ENCODE results near the gene SNX10.
"Not testable (repeated sequence)": the region's sequence is repeated elsewhere in the genome, so short reads cannot be mapped to it uniquely, and the experiment has no call there.

The SNX10 gene

DNA sequence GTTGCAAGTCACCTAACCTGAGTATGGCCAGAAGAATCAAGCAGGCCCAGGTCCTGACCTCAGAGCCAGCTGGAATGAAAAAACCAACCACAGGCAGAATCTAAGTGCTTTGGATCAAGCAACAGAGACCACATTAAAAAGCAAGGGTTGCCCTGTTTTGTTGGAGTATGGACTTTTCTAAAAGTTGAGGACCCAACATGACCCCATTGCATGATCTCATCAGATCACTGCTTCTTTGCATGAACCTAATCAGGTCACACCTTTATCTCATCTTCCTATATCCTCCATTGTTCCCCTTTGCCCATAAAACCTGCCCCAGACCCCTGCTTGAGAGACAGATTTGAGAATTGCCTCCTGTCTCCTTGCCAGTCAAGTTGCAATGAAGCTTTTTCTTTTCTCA, 11.6 kb upstream of the SNX10 start:
- Histone ChIP-seq H3K4me1 (ENCODE audit: control insufficient read depth in 2 of 2, insufficient read depth in 2 of 2, low read length in 2 of 2) (no peaks in the 10 kb centered on the region), H3K36me3 (ENCODE audit: control insufficient read depth in 2 of 2, insufficient read depth in 2 of 2, low read length in 2 of 2) (no peaks in the 10 kb centered on the region), H3K9me3 (ENCODE audit: control insufficient read depth in 2 of 2, low read length in 2 of 2) (no peaks in the 10 kb centered on the region), H3K4me3 (ENCODE audit: low read length in 2 of 2) (no peak overlapping the region), H3K27me3 (ENCODE audit: control insufficient read depth in 2 of 2, insufficient read depth in 2 of 2, low read length in 2 of 2) (no peaks in the 10 kb centered on the region), H3K9ac (ENCODE audit: low read depth in 1 of 2, low read length in 2 of 2) (no peak overlapping the region), H3K27ac (ENCODE audit: low read depth in 2 of 2, low read length in 2 of 2) (no peak overlapping the region)

DNA sequence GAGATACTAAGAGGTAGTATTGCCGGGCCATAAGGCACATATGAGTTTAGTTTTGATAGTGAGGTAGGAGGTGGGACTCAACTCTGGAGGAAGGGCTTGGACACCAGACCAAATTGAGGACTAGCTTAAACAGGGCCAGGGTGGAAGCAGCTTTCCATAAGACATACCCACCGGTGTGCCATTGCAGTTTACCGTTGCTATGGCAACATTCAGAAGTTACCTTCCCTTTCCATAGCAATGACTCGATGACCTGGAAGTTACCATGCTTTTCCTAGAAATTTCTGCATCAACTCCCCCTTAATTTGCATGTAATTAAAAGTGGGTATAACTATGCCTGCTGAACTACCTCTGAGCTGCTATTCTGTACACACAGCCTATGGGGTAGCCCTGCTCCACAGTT, 10.9 kb upstream of the SNX10 start:
- no peak overlapping the region for H3K4me3 ChIP-seq (ENCODE audit: low read length in 2 of 2)
- H3K9me3 ChIP-seq (ENCODE audit: control insufficient read depth in 2 of 2, low read length in 2 of 2), result no peaks in the 10 kb centered on the region
- no peak overlapping the region for H3K9ac ChIP-seq (ENCODE audit: low read depth in 1 of 2, low read length in 2 of 2)
- no peaks in the 10 kb centered on the region for H3K36me3 ChIP-seq (ENCODE audit: control insufficient read depth in 2 of 2, insufficient read depth in 2 of 2, low read length in 2 of 2)
- H3K4me1 ChIP-seq (ENCODE audit: control insufficient read depth in 2 of 2, insufficient read depth in 2 of 2, low read length in 2 of 2), result no peaks in the 10 kb centered on the region
- no peaks in the 10 kb centered on the region for H3K27me3 ChIP-seq (ENCODE audit: control insufficient read depth in 2 of 2, insufficient read depth in 2 of 2, low read length in 2 of 2)
- H3K27ac ChIP-seq (ENCODE audit: low read depth in 2 of 2, low read length in 2 of 2), result no peak overlapping the region

DNA sequence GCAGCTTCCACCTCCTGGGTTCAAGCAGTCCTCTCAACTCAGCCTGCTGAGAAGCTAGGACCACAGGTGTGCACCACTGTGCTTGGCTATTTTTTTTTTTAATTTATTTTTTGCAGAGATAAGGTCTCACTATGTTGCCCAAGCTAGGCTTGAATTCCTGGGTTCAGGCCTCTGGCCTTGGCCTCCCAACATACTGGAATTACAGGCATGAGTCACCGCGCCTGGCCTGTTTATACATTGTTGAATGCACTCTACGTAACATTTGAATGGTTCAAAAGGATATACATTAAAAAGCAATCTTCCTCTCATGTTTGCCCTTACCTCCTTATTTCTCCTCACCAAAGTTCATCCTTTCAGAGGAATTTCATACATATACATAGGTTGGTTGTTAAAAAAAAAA, 7.2 kb upstream of the SNX10 start:
- Histone ChIP-seq H3K27ac (ENCODE audit: low read depth in 2 of 2, low read length in 2 of 2) (no peak overlapping the region), H3K27me3 (ENCODE audit: control insufficient read depth in 2 of 2, insufficient read depth in 2 of 2, low read length in 2 of 2) (no peaks in the 10 kb centered on the region), H3K4me1 (ENCODE audit: control insufficient read depth in 2 of 2, insufficient read depth in 2 of 2, low read length in 2 of 2) (no peaks in the 10 kb centered on the region), H3K36me3 (ENCODE audit: control insufficient read depth in 2 of 2, insufficient read depth in 2 of 2, low read length in 2 of 2) (no peaks in the 10 kb centered on the region), H3K4me3 (ENCODE audit: low read length in 2 of 2) (no peak overlapping the region), H3K9ac (ENCODE audit: low read depth in 1 of 2, low read length in 2 of 2) (no peak overlapping the region), H3K9me3 (ENCODE audit: control insufficient read depth in 2 of 2, low read length in 2 of 2) (no peaks in the 10 kb centered on the region)

DNA sequence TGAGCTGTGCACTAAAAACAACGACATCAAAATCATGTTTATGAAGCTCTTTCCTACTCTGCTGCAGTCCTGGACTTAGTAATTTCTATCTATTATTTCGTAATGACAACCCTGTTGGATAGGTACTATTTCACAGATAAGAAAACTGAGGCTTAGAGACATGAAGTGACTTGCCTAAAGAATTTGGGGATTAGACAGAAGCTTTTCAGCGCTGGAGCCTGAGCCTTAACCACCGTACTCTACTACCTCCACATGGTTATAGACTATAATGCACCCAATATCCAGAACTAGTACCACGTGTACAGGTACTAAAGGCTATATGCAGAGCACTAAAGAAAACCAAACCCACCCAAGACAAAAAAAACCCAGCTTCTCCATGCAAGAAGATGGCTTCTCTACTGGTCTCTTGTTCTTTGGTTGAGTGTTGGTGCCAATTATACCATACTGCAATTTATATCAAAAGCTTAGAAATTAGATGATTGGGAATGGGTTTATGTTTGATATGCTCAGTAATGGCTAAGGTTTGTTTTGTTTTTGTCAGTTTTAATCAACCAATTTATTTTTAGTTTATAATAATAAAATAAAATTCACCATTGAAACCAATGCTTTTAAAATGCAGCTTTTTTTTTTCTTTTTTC, 6.5 kb upstream of the SNX10 start:
- Histone ChIP-seq H3K4me1 (ENCODE audit: control insufficient read depth in 2 of 2, insufficient read depth in 2 of 2, low read length in 2 of 2) (no peaks in the 10 kb centered on the region), H3K36me3 (ENCODE audit: control insufficient read depth in 2 of 2, insufficient read depth in 2 of 2, low read length in 2 of 2) (no peaks in the 10 kb centered on the region), H3K9ac (ENCODE audit: low read depth in 1 of 2, low read length in 2 of 2) (no peak overlapping the region), H3K9me3 (ENCODE audit: control insufficient read depth in 2 of 2, low read length in 2 of 2) (no peaks in the 10 kb centered on the region), H3K27me3 (ENCODE audit: control insufficient read depth in 2 of 2, insufficient read depth in 2 of 2, low read length in 2 of 2) (no peaks in the 10 kb centered on the region), H3K4me3 (ENCODE audit: low read length in 2 of 2) (no peak overlapping the region), H3K27ac (ENCODE audit: low read depth in 2 of 2, low read length in 2 of 2) (no peak overlapping the region)

DNA sequence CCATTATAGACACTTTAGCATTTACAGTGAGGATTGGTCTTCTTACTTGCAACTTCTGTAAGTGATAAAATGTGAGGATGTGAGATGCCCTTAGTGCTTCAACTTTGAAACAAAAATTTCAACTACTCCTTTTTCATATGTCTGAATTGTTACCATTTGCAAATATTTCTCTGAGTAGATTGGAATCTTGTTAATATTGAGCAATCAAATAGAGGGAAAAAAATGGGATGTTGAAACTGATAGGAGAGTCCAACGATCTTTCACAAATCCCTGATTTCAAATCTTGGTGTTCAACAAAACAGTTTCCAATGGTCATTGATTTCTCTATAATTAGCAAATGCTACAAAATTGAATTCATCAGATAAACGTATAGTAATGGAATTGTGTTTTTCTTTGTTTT, 5.5 kb upstream of the SNX10 start:
- no peak overlapping the region for H3K4me3 ChIP-seq (ENCODE audit: low read length in 2 of 2)
- H3K9ac ChIP-seq (ENCODE audit: low read depth in 1 of 2, low read length in 2 of 2), result no peak overlapping the region
- no peaks in the 10 kb centered on the region for H3K36me3 ChIP-seq (ENCODE audit: control insufficient read depth in 2 of 2, insufficient read depth in 2 of 2, low read length in 2 of 2)
- no peaks in the 10 kb centered on the region for H3K27me3 ChIP-seq (ENCODE audit: control insufficient read depth in 2 of 2, insufficient read depth in 2 of 2, low read length in 2 of 2)
- H3K27ac ChIP-seq (ENCODE audit: low read depth in 2 of 2, low read length in 2 of 2), result no peak overlapping the region
- H3K9me3 ChIP-seq (ENCODE audit: control insufficient read depth in 2 of 2, low read length in 2 of 2), result no peaks in the 10 kb centered on the region
- H3K4me1 ChIP-seq (ENCODE audit: control insufficient read depth in 2 of 2, insufficient read depth in 2 of 2, low read length in 2 of 2), result no peaks in the 10 kb centered on the region

DNA sequence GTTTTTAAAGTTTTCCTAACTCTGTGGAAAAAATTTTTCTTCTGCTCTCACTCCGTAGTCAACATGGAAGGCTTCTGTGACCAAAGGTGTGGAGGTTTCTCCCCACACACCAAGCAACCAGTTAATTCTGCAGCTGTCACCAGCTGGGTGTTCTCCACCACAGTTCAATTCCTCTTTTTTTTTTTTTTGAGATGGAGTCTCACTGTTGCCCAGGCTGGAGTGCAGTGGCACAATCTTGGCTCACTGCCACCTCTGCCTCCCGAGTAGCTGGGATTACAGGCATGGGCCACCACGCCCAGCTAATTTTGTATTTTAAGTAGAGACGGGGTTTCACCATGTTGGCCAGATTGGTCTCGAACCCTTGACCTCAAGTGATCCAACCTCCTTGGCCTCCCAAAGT, 3.5 kb upstream of the SNX10 start:
- H3K27me3 ChIP-seq (ENCODE audit: control insufficient read depth in 2 of 2, insufficient read depth in 2 of 2, low read length in 2 of 2); H3K9me3 ChIP-seq (ENCODE audit: control insufficient read depth in 2 of 2, low read length in 2 of 2); H3K27ac ChIP-seq (ENCODE audit: low read depth in 2 of 2, low read length in 2 of 2); H3K4me1 ChIP-seq (ENCODE audit: control insufficient read depth in 2 of 2, insufficient read depth in 2 of 2, low read length in 2 of 2); H3K9ac ChIP-seq (ENCODE audit: low read depth in 1 of 2, low read length in 2 of 2); H3K36me3 ChIP-seq (ENCODE audit: control insufficient read depth in 2 of 2, insufficient read depth in 2 of 2, low read length in 2 of 2); H3K4me3 ChIP-seq (ENCODE audit: low read length in 2 of 2): not testable (repeated sequence)

DNA sequence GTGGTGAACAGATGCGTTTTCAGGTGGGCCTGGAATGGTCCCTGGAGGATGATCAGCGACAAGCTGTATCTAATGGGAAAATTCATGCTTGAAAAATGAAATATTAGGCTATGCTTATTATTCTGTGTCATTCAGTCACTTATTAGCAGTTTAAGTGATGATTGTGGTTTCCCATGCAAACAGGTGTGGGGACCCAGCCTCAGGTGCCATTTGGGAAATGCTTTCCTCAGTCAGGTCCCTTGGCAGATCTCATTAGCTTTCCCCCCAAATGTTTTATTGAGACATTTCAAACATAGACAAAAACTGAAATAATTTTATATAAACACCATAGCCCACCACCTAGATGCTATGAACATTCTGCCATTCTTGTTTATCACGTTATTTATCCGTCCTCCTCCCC, 411 bp upstream of the SNX10 start:
- no peaks in the 10 kb centered on the region for H3K27me3 ChIP-seq (ENCODE audit: control insufficient read depth in 2 of 2, insufficient read depth in 2 of 2, low read length in 2 of 2)
- H3K4me1 ChIP-seq (ENCODE audit: control insufficient read depth in 2 of 2, insufficient read depth in 2 of 2, low read length in 2 of 2), result peaks cover 5 to 7% of the 10 kb centered on the region in 2 donors
- H3K4me3 ChIP-seq (ENCODE audit: low read length in 2 of 2), result peak overlapping the region; percentile 74
- no peak overlapping the region for H3K27ac ChIP-seq (ENCODE audit: low read depth in 2 of 2, low read length in 2 of 2)
- H3K9ac ChIP-seq (ENCODE audit: low read depth in 1 of 2, low read length in 2 of 2), result peak overlapping the region; percentile 38 to 75
- no peaks in the 10 kb centered on the region for H3K36me3 ChIP-seq (ENCODE audit: control insufficient read depth in 2 of 2, insufficient read depth in 2 of 2, low read length in 2 of 2)
- H3K9me3 ChIP-seq (ENCODE audit: control insufficient read depth in 2 of 2, low read length in 2 of 2), result no peaks in the 10 kb centered on the region

DNA sequence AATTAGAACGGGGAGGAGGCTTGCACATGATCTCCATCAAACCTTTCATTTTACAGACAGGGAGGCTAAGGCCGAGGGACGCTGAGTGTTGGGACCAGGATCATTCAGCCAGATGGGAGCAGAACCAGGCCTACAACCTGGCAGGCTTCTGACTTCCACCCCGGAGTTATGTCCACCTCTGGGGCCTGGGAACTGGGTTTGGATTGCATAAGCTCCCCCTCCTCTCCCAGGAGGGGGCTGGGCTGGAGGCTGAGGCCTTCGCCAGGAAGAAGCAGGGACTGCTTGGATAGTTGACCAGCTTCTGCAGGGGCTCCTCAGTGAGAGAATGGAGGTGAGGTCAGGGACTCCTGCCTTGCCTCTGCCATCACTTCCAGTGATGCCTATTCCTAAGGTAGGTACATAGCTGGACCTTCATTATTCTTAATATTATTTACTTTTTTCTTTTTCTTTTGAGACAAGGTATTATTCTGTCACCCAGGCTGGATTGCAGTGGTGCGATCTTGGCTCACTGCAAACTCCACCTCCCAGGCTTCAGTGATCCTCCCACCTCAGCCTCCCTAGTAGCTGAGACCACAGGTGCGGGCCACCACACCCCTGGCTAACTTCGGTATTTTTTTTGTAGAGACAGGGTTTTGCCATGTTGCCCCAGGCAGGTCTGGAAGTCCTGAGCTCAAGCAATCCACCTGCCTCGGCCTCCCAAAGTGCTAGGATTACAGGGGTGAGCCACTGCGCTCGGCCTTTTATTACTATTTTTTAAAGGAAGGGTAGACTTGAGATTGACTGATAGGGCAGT, 1.3 kb downstream of the SNX10 start:
- Histone ChIP-seq H3K27ac (ENCODE audit: low read depth in 2 of 2, low read length in 2 of 2) (no peak overlapping the region), H3K9ac (ENCODE audit: low read depth in 1 of 2, low read length in 2 of 2) (no peak overlapping the region), H3K4me1 (ENCODE audit: control insufficient read depth in 2 of 2, insufficient read depth in 2 of 2, low read length in 2 of 2) (peaks cover 5 to 7% of the 10 kb centered on the region in 2 donors), H3K36me3 (ENCODE audit: control insufficient read depth in 2 of 2, insufficient read depth in 2 of 2, low read length in 2 of 2) (no peaks in the 10 kb centered on the region), H3K4me3 (ENCODE audit: low read length in 2 of 2) (peak overlapping the region; percentile 61 to 74), H3K9me3 (ENCODE audit: control insufficient read depth in 2 of 2, low read length in 2 of 2) (no peaks in the 10 kb centered on the region), H3K27me3 (ENCODE audit: control insufficient read depth in 2 of 2, insufficient read depth in 2 of 2, low read length in 2 of 2) (no peaks in the 10 kb centered on the region)

DNA sequence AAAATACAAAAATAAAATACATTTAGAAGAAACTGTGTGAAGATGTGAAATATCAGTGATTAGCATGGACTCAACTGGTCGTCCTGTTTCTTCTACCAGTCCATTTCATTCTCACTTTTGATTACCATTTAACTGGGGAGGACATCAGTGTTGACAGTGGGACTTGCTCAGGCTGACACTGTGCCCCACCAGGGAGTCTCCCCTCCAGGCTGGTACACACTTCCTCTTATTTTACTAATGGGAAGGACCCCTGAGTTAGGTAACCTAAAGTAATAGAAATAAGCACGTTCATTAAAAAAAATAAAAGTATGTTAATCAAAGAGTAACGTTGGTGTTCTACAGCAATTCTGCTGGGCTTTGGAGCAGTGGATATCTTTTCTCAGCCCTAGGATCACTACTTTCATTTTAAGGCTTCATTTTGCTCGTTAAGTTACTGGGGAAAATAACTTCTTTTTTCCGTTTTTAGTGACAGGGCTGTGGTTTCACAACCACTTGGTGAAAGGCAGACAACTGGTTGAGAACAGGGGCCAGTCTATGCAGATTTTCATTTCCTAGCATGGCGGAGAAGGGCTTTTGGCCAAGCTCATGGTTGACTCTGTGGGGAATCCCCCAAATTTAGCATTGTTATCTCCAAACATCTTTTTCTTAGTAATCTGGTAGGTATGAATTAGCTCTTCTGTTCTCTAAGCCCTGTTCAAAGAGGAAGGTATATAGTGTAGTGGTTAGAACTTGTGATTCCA, 2.1 kb downstream of the SNX10 start:
- no peaks in the 10 kb centered on the region for H3K36me3 ChIP-seq (ENCODE audit: control insufficient read depth in 2 of 2, insufficient read depth in 2 of 2, low read length in 2 of 2)
- peak overlapping the region; percentile 23 to 39 for H3K4me3 ChIP-seq (ENCODE audit: low read length in 2 of 2)
- H3K9ac ChIP-seq (ENCODE audit: low read depth in 1 of 2, low read length in 2 of 2), result no peak overlapping the region
- H3K27me3 ChIP-seq (ENCODE audit: control insufficient read depth in 2 of 2, insufficient read depth in 2 of 2, low read length in 2 of 2), result no peaks in the 10 kb centered on the region
- H3K27ac ChIP-seq (ENCODE audit: low read depth in 2 of 2, low read length in 2 of 2), result peak overlapping the region; percentile 1 to 34
- H3K9me3 ChIP-seq (ENCODE audit: control insufficient read depth in 2 of 2, low read length in 2 of 2), result no peaks in the 10 kb centered on the region
- peaks cover 5 to 7% of the 10 kb centered on the region in 2 donors for H3K4me1 ChIP-seq (ENCODE audit: control insufficient read depth in 2 of 2, insufficient read depth in 2 of 2, low read length in 2 of 2)

DNA sequence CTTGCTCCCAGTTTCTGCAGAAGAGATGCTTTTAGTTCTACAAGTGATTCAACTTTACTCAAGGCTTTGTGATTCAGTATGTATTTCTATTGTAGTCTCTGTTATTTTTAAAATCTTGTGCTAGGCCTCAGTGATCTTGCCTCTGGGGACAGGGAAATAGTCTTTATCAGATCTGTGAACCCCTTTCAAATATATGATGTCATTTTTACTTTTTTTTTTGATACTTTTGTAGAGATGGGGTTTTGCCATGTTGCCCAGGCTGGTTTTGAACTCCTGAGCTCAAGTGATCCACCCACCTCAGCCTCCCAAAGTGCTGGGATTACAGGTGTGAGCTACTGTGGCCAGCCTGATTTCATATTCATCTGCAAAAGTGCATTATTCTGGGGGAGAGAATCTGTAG, 3.4 kb downstream of the SNX10 start:
- peaks cover 5 to 7% of the 10 kb centered on the region in 2 donors for H3K4me1 ChIP-seq (ENCODE audit: control insufficient read depth in 2 of 2, insufficient read depth in 2 of 2, low read length in 2 of 2)
- H3K4me3 ChIP-seq (ENCODE audit: low read length in 2 of 2), result no peak overlapping the region
- H3K36me3 ChIP-seq (ENCODE audit: control insufficient read depth in 2 of 2, insufficient read depth in 2 of 2, low read length in 2 of 2), result no peaks in the 10 kb centered on the region
- no peaks in the 10 kb centered on the region for H3K9me3 ChIP-seq (ENCODE audit: control insufficient read depth in 2 of 2, low read length in 2 of 2)
- H3K27ac ChIP-seq (ENCODE audit: low read depth in 2 of 2, low read length in 2 of 2), result no peak overlapping the region
- no peaks in the 10 kb centered on the region for H3K27me3 ChIP-seq (ENCODE audit: control insufficient read depth in 2 of 2, insufficient read depth in 2 of 2, low read length in 2 of 2)
- no peak overlapping the region for H3K9ac ChIP-seq (ENCODE audit: low read depth in 1 of 2, low read length in 2 of 2)

Data from mucosa of rectum (tissue), 2 donors.